SK-N-SH (cell line): ENCODE data around the gene GOLGB1. TPM values are rescaled to one million over a fixed set of nuclear protein-coding genes. Genes with fewer than 3 reads are reported as not detected.

Source experiments
- CTCF ChIA-PET: fragments of 300-600, 350-600 bp; formaldehyde crosslinking; extraction: SDS; loops from one replicate; lab custom pipeline; 2021; lab: Yijun Ruan, JAX
- POLR2A ChIA-PET: fragments of 350-600 bp; sonication (Branson Sonifier 250); formaldehyde crosslinking; extraction: SDS; loops from one replicate; lab custom pipeline; 2020; ENCODE audit warnings: antibody characterized with exemption, inconsistent platforms; lab: Yijun Ruan, JAX
- DNase-seq: peaks from one replicate; pipeline ENCODE4 v3.0.0; 2012
- H2AFZ ChIP-seq: fragments of 200-600 bp; sonication (generic); 2 replicates; pipeline ENCODE4 v1.8.1; 2016; ENCODE audit warnings: antibody characterized with exemption, mild to moderate bottlenecking, low read depth
- H3F3A ChIP-seq: fragments of 200-600 bp; sonication (generic); replicated peaks from 2 replicates; pipeline ENCODE3; 2016; ENCODE audit warnings: antibody characterized with exemption, mild to moderate bottlenecking; ENCODE audit not compliant: insufficient read depth
- H3K27ac ChIP-seq, 2 experiments: fragments of 200-500 bp in 1 of 2; fragments of 200-600 bp in 1 of 2; sonication (Bioruptor generic) in 1 of 2; sonication (generic), shearing (Covaris generic) in 1 of 2; 2 replicates each; pipeline versions ENCODE4 v1.5.1 to v1.6.1; 2014 to 2016; ENCODE audit warnings: low read depth in 2 of 2, inconsistent platforms in 1 of 2, low read length in 1 of 2, mild to moderate bottlenecking in 1 of 2, mixed read lengths in 1 of 2
- H3K27me3 ChIP-seq: fragments of 200-600 bp; sonication (generic), shearing (Covaris generic); 2 replicates; pipeline ENCODE4 v1.6.1; 2016; ENCODE audit warnings: mixed run types; ENCODE audit not compliant: insufficient read depth
- H3K36me3 ChIP-seq, 2 experiments: fragments of 200-500 bp in 1 of 2; fragments of 200-600 bp in 1 of 2; sonication (Bioruptor generic) in 1 of 2; sonication (generic) in 1 of 2; replicated peaks in 1 of 2; 2 replicates each; pipeline versions ENCODE3 to v1.5.1; 2014 to 2016; ENCODE audit warnings: low read length in 1 of 2, mild to moderate bottlenecking in 1 of 2; ENCODE audit not compliant: insufficient read depth in 2 of 2, control insufficient read depth in 1 of 2
- H3K4me1 ChIP-seq, 2 experiments: fragments of 200-500 bp in 1 of 2; fragments of 200-600 bp in 1 of 2; sonication (Bioruptor generic) in 1 of 2; sonication (generic), shearing (Covaris generic) in 1 of 2; 2 replicates each; pipeline versions ENCODE4 v1.5.1 to v1.6.1; 2014 to 2016; ENCODE audit warnings: low read depth in 1 of 2, low read length in 1 of 2, mixed run types in 1 of 2; ENCODE audit not compliant: insufficient read depth in 2 of 2, control insufficient read depth in 1 of 2
- H3K4me2 ChIP-seq: fragments of 200-600 bp; sonication (generic), shearing (Covaris generic); 2 replicates; pipeline ENCODE4 v1.6.1; 2017; ENCODE audit warnings: mixed run types
- H3K4me3 ChIP-seq, 2 experiments: fragments of 200-500 bp in 1 of 2; fragments of 200-600 bp in 1 of 2; sonication (Bioruptor generic) in 1 of 2; sonication (generic), shearing (Covaris generic) in 1 of 2; 2 replicates each; pipeline versions ENCODE4 v1.5.1 to v1.8.1; 2014 to 2016; ENCODE audit warnings: low read depth in 2 of 2, inconsistent platforms in 1 of 2, low read length in 1 of 2, mild to moderate bottlenecking in 1 of 2, mixed read lengths in 1 of 2, moderate library complexity in 1 of 2
- H3K79me2 ChIP-seq: fragments of 200-600 bp; sonication (generic); 2 replicates; pipeline ENCODE4 v1.8.1; 2017; ENCODE audit warnings: mild to moderate bottlenecking; ENCODE audit not compliant: insufficient read depth
- H3K9ac ChIP-seq: fragments of 200-600 bp; sonication (generic); 2 replicates; pipeline ENCODE4 v1.6.1; 2017; ENCODE audit warnings: mixed run types
- H3K9me2 ChIP-seq: fragments of 200-600 bp; sonication (generic); 2 replicates; pipeline ENCODE4 v1.6.1; 2017; ENCODE audit warnings: mixed run types
- H3K9me3 ChIP-seq: fragments of 200-600 bp; sonication (generic); 2 replicates; pipeline ENCODE4 v1.6.1; 2017; ENCODE audit warnings: mixed run types, mild to moderate bottlenecking, moderate library complexity
- H4K20me1 ChIP-seq: fragments of 200-600 bp; sonication (generic); 2 replicates; pipeline ENCODE4 v1.6.1; 2017; ENCODE audit warnings: mild to moderate bottlenecking, mixed run types; ENCODE audit not compliant: insufficient read depth
- CHD2 ChIP-seq: fragments of 150-350 bp; IDR thresholded peaks from 2 replicates; pipeline ENCODE4 v1.6.1; 2018; ENCODE audit warnings: low read length; ENCODE audit not compliant: partially characterized antibody
- ELF1 ChIP-seq: IDR thresholded peaks from 2 replicates; pipeline ENCODE4 v1.4.0; 2012
- FOSL2 ChIP-seq: IDR thresholded peaks from 2 replicates; pipeline ENCODE4 v1.4.0; 2012; ENCODE audit warnings: low read depth, mild to moderate bottlenecking, moderate library complexity, borderline replicate concordance
- FOXJ3 ChIP-seq: sonication (generic); formaldehyde crosslinking; IDR thresholded peaks from 2 replicates; pipeline ENCODE4 v1.5.1; 2020; ENCODE audit warnings: mild to moderate bottlenecking, missing genetic modification reagents
- FOXM1 ChIP-seq: IDR thresholded peaks from 2 replicates; pipeline ENCODE4 v1.4.0; 2012; ENCODE audit warnings: low read depth, mild to moderate bottlenecking
- GABPA ChIP-seq: IDR thresholded peaks from 2 replicates; pipeline ENCODE4 v1.4.0; 2012; ENCODE audit warnings: low read depth, mild to moderate bottlenecking
- GATA2 ChIP-seq: sonication (generic); formaldehyde crosslinking; IDR thresholded peaks from 2 replicates; pipeline ENCODE4 v1.5.0; 2020; ENCODE audit warnings: mild to moderate bottlenecking, missing genetic modification reagents
- IRF3 ChIP-seq: fragments of 150-350 bp; IDR thresholded peaks from 2 replicates; pipeline ENCODE4 v1.6.1; 2016; ENCODE audit warnings: mild to moderate bottlenecking, low read depth, low read length
- JUND ChIP-seq: IDR thresholded peaks from 2 replicates; pipeline ENCODE4 v1.4.0; 2012
- MEF2A ChIP-seq: IDR thresholded peaks from 2 replicates; pipeline ENCODE4 v1.4.0; 2012; ENCODE audit warnings: low read depth, borderline replicate concordance
- NRF1 ChIP-seq: IDR thresholded peaks from 2 replicates; pipeline ENCODE4 v1.6.1; 2012; ENCODE audit warnings: low read depth, mild to moderate bottlenecking, low read length
- RAD21 ChIP-seq: IDR thresholded peaks from 2 replicates; pipeline ENCODE4 v1.6.1; 2012; ENCODE audit warnings: mild to moderate bottlenecking, low read length
- SIN3A ChIP-seq: IDR thresholded peaks from 2 replicates; pipeline ENCODE4 v1.6.1; 2012; ENCODE audit warnings: low read depth, mild to moderate bottlenecking, low read length, moderate library complexity, borderline replicate concordance
- TAF1 ChIP-seq: IDR thresholded peaks from 2 replicates; pipeline ENCODE4 v1.6.1; 2012; ENCODE audit warnings: low read depth, mild to moderate bottlenecking, low read length, moderate library complexity, borderline replicate concordance
- TCF12 ChIP-seq: IDR thresholded peaks from 2 replicates; pipeline ENCODE4 v1.4.0; 2012
- TEAD4 ChIP-seq: IDR thresholded peaks from 2 replicates; pipeline ENCODE4 v1.4.0; 2012; ENCODE audit warnings: mild to moderate bottlenecking, borderline replicate concordance; ENCODE audit not compliant: insufficient read depth
- YY1 ChIP-seq: IDR thresholded peaks from 2 replicates; pipeline ENCODE4 v1.4.0; 2012; ENCODE audit warnings: low read depth, mild to moderate bottlenecking
- ZBTB33 ChIP-seq: IDR thresholded peaks from 2 replicates; pipeline ENCODE4 v1.4.0; 2012; ENCODE audit warnings: low read depth, borderline replicate concordance
- WGBS: methylation state at CpG from one replicate; pipeline ENCODE4 v1.1.6; 2017; ENCODE audit warnings: low lambda C conversion rate; 5-methylcytosine and 5-hydroxymethylcytosine counted together
- polyA plus RNA-seq, 3 experiments: library from polyadenylated mRNA; depleted of rRNA; stranded (reverse); fragments of >200 nt; gene quantifications; 2 replicates each; pipeline ENCODE4 v1.2.3, GENCODE V29; 2012
- TF ChIP-seq, protein P1 (sequence below): fragments of 200-600 bp; sonication (generic); IDR thresholded peaks from 2 replicates; pipeline ENCODE4 v1.6.1; 2017; ENCODE audit warnings: antibody characterized with exemption, mild to moderate bottlenecking, moderate library complexity
- TF ChIP-seq, protein P2 (sequence below): fragments of 150-350 bp; IDR thresholded peaks from 2 replicates; pipeline ENCODE4 v1.6.1; 2017; ENCODE audit warnings: antibody characterized with exemption, low read length, low read depth, borderline replicate concordance

Gene GOLGB1
- polyA plus RNA-seq, 1 of the 3 experiments (the other 2 are of a cell fraction): 10.3 TPM

- no peaks in the 10 kb centered on the region for H4K20me1 ChIP-seq
- H3K9ac ChIP-seq: no peak overlapping the region
- H3K4me1 ChIP-seq: no peaks in the 10 kb centered on the region
- TF ChIP-seq, protein P1, sequence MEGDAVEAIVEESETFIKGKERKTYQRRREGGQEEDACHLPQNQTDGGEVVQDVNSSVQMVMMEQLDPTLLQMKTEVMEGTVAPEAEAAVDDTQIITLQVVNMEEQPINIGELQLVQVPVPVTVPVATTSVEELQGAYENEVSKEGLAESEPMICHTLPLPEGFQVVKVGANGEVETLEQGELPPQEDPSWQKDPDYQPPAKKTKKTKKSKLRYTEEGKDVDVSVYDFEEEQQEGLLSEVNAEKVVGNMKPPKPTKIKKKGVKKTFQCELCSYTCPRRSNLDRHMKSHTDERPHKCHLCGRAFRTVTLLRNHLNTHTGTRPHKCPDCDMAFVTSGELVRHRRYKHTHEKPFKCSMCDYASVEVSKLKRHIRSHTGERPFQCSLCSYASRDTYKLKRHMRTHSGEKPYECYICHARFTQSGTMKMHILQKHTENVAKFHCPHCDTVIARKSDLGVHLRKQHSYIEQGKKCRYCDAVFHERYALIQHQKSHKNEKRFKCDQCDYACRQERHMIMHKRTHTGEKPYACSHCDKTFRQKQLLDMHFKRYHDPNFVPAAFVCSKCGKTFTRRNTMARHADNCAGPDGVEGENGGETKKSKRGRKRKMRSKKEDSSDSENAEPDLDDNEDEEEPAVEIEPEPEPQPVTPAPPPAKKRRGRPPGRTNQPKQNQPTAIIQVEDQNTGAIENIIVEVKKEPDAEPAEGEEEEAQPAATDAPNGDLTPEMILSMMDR: no peak
- TF ChIP-seq GABPA: no peak
- no peak for TF ChIP-seq RAD21
- no peak for TF ChIP-seq GATA2 (CRISPR knock-in tag)
- no peak for TF ChIP-seq MEF2A
- TF ChIP-seq NRF1: no peak
- TF ChIP-seq YY1: no peak
- TF ChIP-seq IRF3: no peak
- TF ChIP-seq, protein P2, sequence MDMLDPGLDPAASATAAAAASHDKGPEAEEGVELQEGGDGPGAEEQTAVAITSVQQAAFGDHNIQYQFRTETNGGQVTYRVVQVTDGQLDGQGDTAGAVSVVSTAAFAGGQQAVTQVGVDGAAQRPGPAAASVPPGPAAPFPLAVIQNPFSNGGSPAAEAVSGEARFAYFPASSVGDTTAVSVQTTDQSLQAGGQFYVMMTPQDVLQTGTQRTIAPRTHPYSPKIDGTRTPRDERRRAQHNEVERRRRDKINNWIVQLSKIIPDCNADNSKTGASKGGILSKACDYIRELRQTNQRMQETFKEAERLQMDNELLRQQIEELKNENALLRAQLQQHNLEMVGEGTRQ: no peak
- no peak for TF ChIP-seq FOSL2
- no peak for TF ChIP-seq TCF12
- TF ChIP-seq FOXJ3 (CRISPR knock-in tag): no peak
- TF ChIP-seq JUND: no peak
- peaks cover 5% of the 10 kb centered on the region; the same call in 1 of the 2 replicates for H3K79me2 ChIP-seq
- ChIA-PET CTCF (no interaction called here), POLR2A (no interaction called here)
- H3K36me3 ChIP-seq: peaks cover 86% of the 10 kb centered on the region in 2 experiments
- no peaks in the 10 kb centered on the region for H3K27me3 ChIP-seq
- H3F3A ChIP-seq: peaks cover 3% of the 10 kb centered on the region
- no peaks in the 10 kb centered on the region for H3K9me2 ChIP-seq
- no peak overlapping the region for H2AFZ ChIP-seq
- H3K27ac ChIP-seq: no peak overlapping the region
- no peak overlapping the region for H3K4me3 ChIP-seq
- no peak for DNase-seq
- 95% methylated on average over 1 of the region's 1 CpG for WGBS
- no peak overlapping the region for H3K4me2 ChIP-seq
- no peaks in the 10 kb centered on the region for H3K9me3 ChIP-seq
Measured at GRCh38 chr3:121723485-121723884, 26.1 kb downstream of the GOLGB1 start.

DNA sequence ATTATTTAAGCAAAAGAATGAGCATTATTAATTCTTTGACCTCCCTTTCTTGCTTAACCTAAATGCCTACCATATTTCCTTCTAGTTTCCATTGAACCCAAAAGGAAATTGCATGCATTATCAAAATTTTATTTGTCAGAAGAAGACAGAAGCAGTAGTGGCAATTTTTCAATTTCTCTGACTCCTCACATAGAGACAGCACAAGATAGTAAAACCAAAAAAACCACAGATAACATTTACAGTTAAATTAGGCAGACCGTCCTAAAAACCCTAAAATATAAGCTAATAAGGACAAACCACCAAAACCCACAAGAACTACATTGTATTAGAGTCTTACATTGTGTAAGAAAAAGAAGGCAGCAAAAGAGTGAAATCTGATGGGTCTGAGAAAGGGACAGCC, 27.1 kb downstream of the GOLGB1 start:
- ChIA-PET POLR2A (no interaction called here), CTCF (interaction anchor here (1.1 kb wide), 1 partner anchor 23 kb away, joined by 3 read pairs; no protein-coding TSS in a partner anchor)
- DNase-seq: no peak
- H3K27me3 ChIP-seq: no peaks in the 10 kb centered on the region
- H3K4me2 ChIP-seq: no peak overlapping the region
- no peaks in the 10 kb centered on the region for H3K4me1 ChIP-seq
- H4K20me1 ChIP-seq: no peaks in the 10 kb centered on the region
- H3K79me2 ChIP-seq: peaks cover 5% of the 10 kb centered on the region; the same call in 1 of the 2 replicates
- H3K4me3 ChIP-seq: no peak overlapping the region
- H3K27ac ChIP-seq: no peak overlapping the region
- peaks cover 86 to 90% of the 10 kb centered on the region in 2 experiments for H3K36me3 ChIP-seq
- H3K9ac ChIP-seq: no peak overlapping the region
- H3K9me2 ChIP-seq: no peaks in the 10 kb centered on the region
- no peak overlapping the region for H2AFZ ChIP-seq
- H3F3A ChIP-seq: peaks cover 3% of the 10 kb centered on the region
- WGBS: 100% methylated on average over 1 of the region's 1 CpG
- H3K9me3 ChIP-seq: no peaks in the 10 kb centered on the region
- no peak for TF ChIP-seq ZBTB33
- TF ChIP-seq NRF1: no peak
- TF ChIP-seq GABPA: no peak
- TF ChIP-seq SIN3A: no peak
- TF ChIP-seq TEAD4: no peak
- no peak for TF ChIP-seq ELF1
- TF ChIP-seq FOSL2: no peak
- TF ChIP-seq TAF1: no peak
- no peak for TF ChIP-seq IRF3
- TF ChIP-seq TCF12: no peak
- TF ChIP-seq, protein P2: no peak
- TF ChIP-seq FOXM1: no peak
- no peak for TF ChIP-seq CHD2
